ENCODE results near the gene KRT81. TPM values are rescaled to one million over a fixed set of nuclear protein-coding genes. Genes with fewer than 3 reads are reported as not detected.
"Not testable (repeated sequence)": the region's sequence is repeated elsewhere in the genome, so short reads cannot be mapped to it uniquely, and the experiment has no call there.

Gene KRT81
- total and polyA plus RNA-seq, 2 donors (not counting 1 experiment from before 2014, with no cell fraction given), result not detected

- intact Hi-C loops (cut with micrococcal nuclease), result no loop called here
- no peak for ATAC-seq (ENCODE audit: low read depth)
- Histone ChIP-seq H3K27me3 (replicated peaks in 1 of 4; ENCODE audit: control extremely low read depth in 1 of 4, control insufficient read depth in 3 of 4, insufficient read depth in 4 of 4, low read length in 3 of 4) (peaks cover 0 to 6% (median 0%) of the 10 kb centered on the region in 4 experiments), H3K9me3 (ENCODE audit: control extremely low read depth in 1 of 3, control insufficient read depth in 2 of 3, insufficient read depth in 1 of 3, low read length in 2 of 3) (no peaks in the 10 kb centered on the region), H3K4me2 (replicated peaks; ENCODE audit: low read depth, low read length, poor library complexity, severe bottlenecking) (no peak overlapping the region), H4K20me1 (ENCODE audit: control insufficient read depth, insufficient read depth, low read length, poor library complexity, severe bottlenecking) (no peaks in the 10 kb centered on the region), H3K9ac (ENCODE audit: low read length) (no peak overlapping the region), H3K4me1 (ENCODE audit: control insufficient read depth in 2 of 2, insufficient read depth in 2 of 2, low read length in 2 of 2) (peaks cover 0 to 7% of the 10 kb centered on the region in 2 donors), H3K79me2 (ENCODE audit: control insufficient read depth, insufficient read depth, low read length) (no peaks in the 10 kb centered on the region), H2AFZ (ENCODE audit: insufficient read depth, low read depth, low read length, poor library complexity, severe bottlenecking) (no peak overlapping the region), H3K27ac (ENCODE audit: low read length in 2 of 2) (no peak overlapping the region), H3K36me3 (replicated peaks in 1 of 2; ENCODE audit: control extremely low read depth in 1 of 2, control insufficient read depth in 1 of 2, extremely low read depth in 1 of 2, insufficient read depth in 2 of 2, low read length in 1 of 2) (no peaks in the 10 kb centered on the region), H3K4me3 (ENCODE audit: control extremely low read depth in 1 of 5, extremely low read depth in 1 of 5, insufficient read depth in 1 of 5, low read depth in 2 of 5, low read length in 4 of 5) (no peak overlapping the region)
- Mint-ChIP-seq H3K4me3 (no peak overlapping the region), H3K27ac (no peak overlapping the region), H3K27me3 (peaks cover 19% of the 10 kb centered on the region), H3K4me1 (peaks cover 7% of the 10 kb centered on the region), H3K9me3 (ENCODE audit: insufficient read depth) (no peaks in the 10 kb centered on the region)
- CTCF ChIA-PET, result no interaction called here
- TF ChIP-seq EZH2 (IDR thresholded peaks at IDR 0.05; ENCODE audit: borderline replicate concordance, insufficient read depth, low read depth, low read length, poor library complexity, severe bottlenecking), result no peak
- TF ChIP-seq CTCF (IDR thresholded peaks at IDR 0.05), result no peak
- no peak for DNase-seq
- POLR2A ChIA-PET, result no interaction called here
- 95% methylated on average over 9 of the region's 11 CpGs for WGBS (ENCODE audit: insufficient coverage)
Observed at GRCh38 chr12:52242442-52243258, 48.7 kb downstream of the KRT81 start.

GRCh38 chr12:52241205-52241842, 50.0 kb downstream of the KRT81 start:
- Histone ChIP-seq H2AFZ (ENCODE audit: insufficient read depth, low read depth, low read length, poor library complexity, severe bottlenecking) (no peak overlapping the region), H3K9ac (ENCODE audit: low read length) (no peak overlapping the region), H3K4me2 (replicated peaks; ENCODE audit: low read depth, low read length, poor library complexity, severe bottlenecking) (no peak overlapping the region), H3K4me1 (ENCODE audit: control insufficient read depth in 2 of 2, insufficient read depth in 2 of 2, low read length in 2 of 2) (peaks cover 0 to 7% of the 10 kb centered on the region in 2 donors), H3K79me2 (ENCODE audit: control insufficient read depth, insufficient read depth, low read length) (no peaks in the 10 kb centered on the region), H3K27ac (ENCODE audit: low read length in 2 of 2) (no peak overlapping the region), H3K9me3 (ENCODE audit: control extremely low read depth in 1 of 3, control insufficient read depth in 2 of 3, insufficient read depth in 1 of 3, low read length in 2 of 3) (no peaks in the 10 kb centered on the region), H4K20me1 (ENCODE audit: control insufficient read depth, insufficient read depth, low read length, poor library complexity, severe bottlenecking) (no peaks in the 10 kb centered on the region), H3K4me3 (ENCODE audit: control extremely low read depth in 1 of 5, extremely low read depth in 1 of 5, insufficient read depth in 1 of 5, low read depth in 2 of 5, low read length in 4 of 5) (no peak overlapping the region), H3K27me3 (replicated peaks in 1 of 4; ENCODE audit: control extremely low read depth in 1 of 4, control insufficient read depth in 3 of 4, insufficient read depth in 4 of 4, low read length in 3 of 4) (peaks cover 0 to 6% (median 0%) of the 10 kb centered on the region in 4 experiments), H3K36me3 (replicated peaks in 1 of 2; ENCODE audit: control extremely low read depth in 1 of 2, control insufficient read depth in 1 of 2, extremely low read depth in 1 of 2, insufficient read depth in 2 of 2, low read length in 1 of 2) (no peaks in the 10 kb centered on the region)
- TF ChIP-seq EZH2 (IDR thresholded peaks at IDR 0.05; ENCODE audit: borderline replicate concordance, insufficient read depth, low read depth, low read length, poor library complexity, severe bottlenecking), result no peak
- TF ChIP-seq CTCF (IDR thresholded peaks at IDR 0.05), result no peak
- ATAC-seq (ENCODE audit: low read depth) (no peak), DNase-seq (no peak)
- intact Hi-C loops (cut with micrococcal nuclease), result no loop called here
- 89% methylated on average over 9 of the region's 11 CpGs for WGBS (ENCODE audit: insufficient coverage)
- Mint-ChIP-seq H3K27ac (no peak overlapping the region), H3K9me3 (ENCODE audit: insufficient read depth) (no peaks in the 10 kb centered on the region), H3K27me3 (peaks cover 12% of the 10 kb centered on the region), H3K4me1 (peaks cover 7% of the 10 kb centered on the region), H3K4me3 (no peak overlapping the region)
- CTCF ChIA-PET, result no interaction called here
- POLR2A ChIA-PET, result no interaction called here

GRCh38 chr12:52240247-52240646, 51.1 kb downstream of the KRT81 start:
- H3K4me1 Mint-ChIP-seq; H3K4me3 Mint-ChIP-seq; H3K27ac ChIP-seq (ENCODE audit: low read length in 2 of 2); H4K20me1 ChIP-seq (ENCODE audit: control insufficient read depth, insufficient read depth, low read length, poor library complexity, severe bottlenecking); H3K4me3 ChIP-seq (ENCODE audit: control extremely low read depth in 1 of 5, extremely low read depth in 1 of 5, insufficient read depth in 1 of 5, low read depth in 2 of 5, low read length in 4 of 5); H3K9ac ChIP-seq (ENCODE audit: low read length); CTCF ChIA-PET; H3K4me1 ChIP-seq (ENCODE audit: control insufficient read depth in 2 of 2, insufficient read depth in 2 of 2, low read length in 2 of 2); DNase-seq; POLR2A ChIA-PET; H3K9me3 Mint-ChIP-seq (ENCODE audit: insufficient read depth); H3K27ac Mint-ChIP-seq; H3K4me2 ChIP-seq (replicated peaks; ENCODE audit: low read depth, low read length, poor library complexity, severe bottlenecking); H3K27me3 ChIP-seq (replicated peaks in 1 of 4; ENCODE audit: control extremely low read depth in 1 of 4, control insufficient read depth in 3 of 4, insufficient read depth in 4 of 4, low read length in 3 of 4); intact Hi-C loops (cut with micrococcal nuclease); H3K36me3 ChIP-seq (replicated peaks in 1 of 2; ENCODE audit: control extremely low read depth in 1 of 2, control insufficient read depth in 1 of 2, extremely low read depth in 1 of 2, insufficient read depth in 2 of 2, low read length in 1 of 2); H3K9me3 ChIP-seq (ENCODE audit: control extremely low read depth in 1 of 3, control insufficient read depth in 2 of 3, insufficient read depth in 1 of 3, low read length in 2 of 3); H2AFZ ChIP-seq (ENCODE audit: insufficient read depth, low read depth, low read length, poor library complexity, severe bottlenecking); ATAC-seq (ENCODE audit: low read depth); H3K79me2 ChIP-seq (ENCODE audit: control insufficient read depth, insufficient read depth, low read length): not testable (repeated sequence)
- peaks cover 14% of the 10 kb centered on the region for H3K27me3 Mint-ChIP-seq
- WGBS (ENCODE audit: insufficient coverage), result 92% methylated on average over 5 of the region's 6 CpGs
